Measurements from ENCODE around the gene OR6C68. TPM values are rescaled to one million over a fixed set of nuclear protein-coding genes. Genes with fewer than 3 reads are reported as not detected.
"Not testable (repeated sequence)": the region's sequence is repeated elsewhere in the genome, so short reads cannot be mapped to it uniquely, and the experiment has no call there.

Gene OR6C68
- total and polyA plus RNA-seq, 12 donors, result not detected

DNA sequence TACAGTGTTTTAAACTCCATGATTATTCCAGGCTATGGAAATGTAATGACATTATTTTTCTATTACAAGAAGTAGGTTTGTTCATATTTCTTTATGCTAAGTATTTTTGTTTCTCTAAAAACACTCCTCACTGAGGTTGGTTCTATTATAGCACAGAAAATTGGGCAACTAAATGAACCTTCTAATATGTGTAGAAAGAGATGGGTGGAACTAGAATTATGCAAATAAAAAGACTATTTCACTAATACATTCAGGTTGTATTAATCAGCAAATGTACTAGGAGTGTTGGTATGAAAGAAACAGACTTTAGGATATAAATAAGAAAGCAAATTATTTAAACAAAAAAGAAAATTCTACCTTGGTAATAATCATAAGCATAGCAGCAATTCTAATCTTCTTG lies 43.4 kb upstream of the OR6C68 start:
- no peak overlapping the region for H3K4me3 ChIP-seq
- H3K9me3 ChIP-seq (replicated peaks in 1 of 3), result no peaks in the 10 kb centered on the region
- H3K27ac ChIP-seq, result no peak overlapping the region
- intact Hi-C loops (cut with DNase I), result no loop called here
- H3K4me1 ChIP-seq (replicated peaks in 1 of 2), result no peaks in the 10 kb centered on the region
- DNase-seq, result no peak
- no peaks in the 10 kb centered on the region for H3K27me3 ChIP-seq
- H3K36me3 ChIP-seq (replicated peaks in 1 of 2), result no peaks in the 10 kb centered on the region
- no peak for TF ChIP-seq POLR2A (IDR thresholded peaks at IDR 0.05)
- TF ChIP-seq, protein P1, sequence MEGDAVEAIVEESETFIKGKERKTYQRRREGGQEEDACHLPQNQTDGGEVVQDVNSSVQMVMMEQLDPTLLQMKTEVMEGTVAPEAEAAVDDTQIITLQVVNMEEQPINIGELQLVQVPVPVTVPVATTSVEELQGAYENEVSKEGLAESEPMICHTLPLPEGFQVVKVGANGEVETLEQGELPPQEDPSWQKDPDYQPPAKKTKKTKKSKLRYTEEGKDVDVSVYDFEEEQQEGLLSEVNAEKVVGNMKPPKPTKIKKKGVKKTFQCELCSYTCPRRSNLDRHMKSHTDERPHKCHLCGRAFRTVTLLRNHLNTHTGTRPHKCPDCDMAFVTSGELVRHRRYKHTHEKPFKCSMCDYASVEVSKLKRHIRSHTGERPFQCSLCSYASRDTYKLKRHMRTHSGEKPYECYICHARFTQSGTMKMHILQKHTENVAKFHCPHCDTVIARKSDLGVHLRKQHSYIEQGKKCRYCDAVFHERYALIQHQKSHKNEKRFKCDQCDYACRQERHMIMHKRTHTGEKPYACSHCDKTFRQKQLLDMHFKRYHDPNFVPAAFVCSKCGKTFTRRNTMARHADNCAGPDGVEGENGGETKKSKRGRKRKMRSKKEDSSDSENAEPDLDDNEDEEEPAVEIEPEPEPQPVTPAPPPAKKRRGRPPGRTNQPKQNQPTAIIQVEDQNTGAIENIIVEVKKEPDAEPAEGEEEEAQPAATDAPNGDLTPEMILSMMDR (IDR thresholded peaks at IDR 0.05), result no peak

DNA sequence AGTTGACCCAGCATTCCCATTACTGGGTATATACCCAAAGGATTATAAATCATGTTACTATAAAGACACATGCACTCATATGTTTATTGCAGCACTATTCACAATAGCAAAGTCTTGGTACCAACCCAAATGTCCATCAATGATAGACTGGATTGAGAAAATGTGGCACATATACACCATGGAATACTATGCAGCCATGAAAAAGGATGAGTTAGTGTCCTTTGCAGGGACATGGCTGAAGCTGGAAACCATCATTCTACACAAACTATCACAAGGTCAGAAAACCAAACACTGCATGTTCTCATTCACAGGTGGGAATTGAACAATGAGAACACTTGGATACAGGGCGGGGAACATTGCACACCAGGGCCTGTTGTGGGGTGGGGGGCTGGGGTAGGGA lies 27.3 kb upstream of the OR6C68 start:
- DNase-seq; H3K27me3 ChIP-seq; H3K36me3 ChIP-seq (replicated peaks in 1 of 2); H3K4me3 ChIP-seq; intact Hi-C loops (cut with DNase I); H3K27ac ChIP-seq; H3K4me1 ChIP-seq (replicated peaks in 1 of 2); H3K9me3 ChIP-seq (replicated peaks in 1 of 3): not testable (repeated sequence)
- WGBS, 4 donors, result 94 to 97% (median 95%) methylated on average over 1 of the region's 1 CpG

DNA sequence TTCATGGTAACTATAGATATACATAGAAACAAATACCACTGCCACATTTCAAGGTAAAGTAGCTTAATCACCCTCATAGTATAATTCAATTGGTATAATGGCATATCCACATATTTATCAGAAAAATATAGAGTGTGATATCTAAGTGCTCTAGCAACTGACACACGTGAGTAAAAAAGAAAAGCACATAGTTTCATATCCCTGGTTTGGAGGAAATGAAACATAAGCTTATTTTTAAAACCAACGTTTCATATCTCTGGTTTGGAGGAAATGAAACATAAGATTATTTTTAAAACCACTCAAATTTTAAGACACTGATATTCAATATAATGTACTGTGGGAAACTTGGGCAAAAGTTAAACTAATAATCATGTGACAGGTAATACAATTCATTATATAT lies 24.3 kb upstream of the OR6C68 start:
- intact Hi-C loops (cut with DNase I), result no loop called here
- TF ChIP-seq, protein P1 (IDR thresholded peaks at IDR 0.05), result no peak
- TF ChIP-seq POLR2A (IDR thresholded peaks at IDR 0.05), result no peak
- H3K9me3 ChIP-seq (replicated peaks in 1 of 3), result no peaks in the 10 kb centered on the region
- 30 to 36% (median 32%) methylated on average over 2 of the region's 2 CpGs for WGBS, 4 donors
- no peak overlapping the region for H3K27ac ChIP-seq
- H3K4me3 ChIP-seq, result no peak overlapping the region
- DNase-seq, result no peak
- H3K4me1 ChIP-seq (replicated peaks in 1 of 2), result no peaks in the 10 kb centered on the region
- H3K27me3 ChIP-seq, result no peaks in the 10 kb centered on the region
- no peaks in the 10 kb centered on the region for H3K36me3 ChIP-seq (replicated peaks in 1 of 2)

DNA sequence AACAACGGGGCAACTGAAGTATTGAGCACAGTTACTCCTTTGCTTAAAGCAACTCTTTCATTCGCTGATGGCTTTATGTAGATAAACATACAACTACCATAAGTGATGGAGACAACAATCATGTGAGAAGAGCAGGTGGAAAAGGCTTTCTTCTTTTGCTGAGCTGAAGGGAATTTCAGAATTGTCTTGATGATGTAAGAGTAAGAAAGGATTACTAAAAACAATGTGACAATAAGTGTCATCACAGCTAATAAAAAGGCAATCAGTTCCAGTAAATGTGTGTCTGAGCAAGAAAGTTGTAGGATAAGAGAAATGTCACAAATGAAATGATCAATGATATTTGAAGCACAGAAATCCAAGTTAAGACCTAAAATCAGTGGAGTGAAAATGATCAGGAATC lies 22.9 kb upstream of the OR6C68 start:
- intact Hi-C loops (cut with DNase I), result no loop called here
- no peaks in the 10 kb centered on the region for H3K4me1 ChIP-seq (replicated peaks in 1 of 2)
- H3K4me3 ChIP-seq, result no peak overlapping the region
- WGBS, 4 donors, result 56 to 75% (median 68%) methylated on average over 2 of the region's 2 CpGs
- no peaks in the 10 kb centered on the region for H3K9me3 ChIP-seq (replicated peaks in 1 of 3)
- no peaks in the 10 kb centered on the region for H3K27me3 ChIP-seq
- TF ChIP-seq, protein P1 (IDR thresholded peaks at IDR 0.05), result no peak
- TF ChIP-seq POLR2A (IDR thresholded peaks at IDR 0.05), result no peak
- H3K27ac ChIP-seq, result no peak overlapping the region
- H3K36me3 ChIP-seq (replicated peaks in 1 of 2), result no peaks in the 10 kb centered on the region
- no peak for DNase-seq

DNA sequence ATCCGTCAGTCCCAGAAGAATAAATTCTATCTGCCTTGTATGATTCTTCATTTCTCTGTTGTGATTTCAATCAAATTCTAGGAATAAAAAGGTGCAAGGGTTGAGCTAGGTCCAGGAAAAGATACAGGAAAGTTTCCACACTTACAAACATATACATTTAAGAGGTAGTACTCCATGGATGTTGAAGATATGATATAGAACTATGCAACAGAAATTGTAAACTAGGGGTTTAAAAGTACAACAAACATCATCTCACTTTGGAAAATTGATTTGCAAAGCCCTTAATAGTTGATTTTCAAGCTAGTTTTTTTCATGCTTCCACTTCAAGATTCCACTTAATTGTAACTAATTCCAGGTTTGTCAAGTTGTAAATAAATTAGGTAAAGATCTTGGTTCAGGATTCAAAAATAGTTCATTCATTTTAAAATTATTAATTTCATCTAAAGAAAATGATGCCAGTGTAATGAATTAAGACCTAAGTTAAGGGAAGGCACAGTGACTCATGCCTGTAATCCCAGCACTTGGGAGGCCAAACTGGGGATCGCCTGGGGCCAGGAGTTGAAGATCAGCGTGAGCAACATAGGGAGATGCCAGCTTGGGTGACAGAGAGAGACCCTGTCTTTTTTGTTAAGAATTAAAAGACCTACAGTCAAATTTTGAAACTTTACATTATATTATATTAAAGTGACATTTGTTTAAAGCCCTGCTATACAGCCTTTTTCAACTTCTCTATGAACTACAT lies 21.9 kb upstream of the OR6C68 start, which contains the start of gene OR6C70:
Gene OR6C70, minus strand, starts transcription at position 51 of the 742 bp plus-strand sequence. Its CDS starts 0 bp downstream, at position 51.
- DNase-seq, result no peak
- intact Hi-C loops (cut with DNase I), result no loop called here
- no peaks in the 10 kb centered on the region for H3K36me3 ChIP-seq (replicated peaks in 1 of 2)
- H3K27me3 ChIP-seq, result no peaks in the 10 kb centered on the region
- no peak within 1 kb of the TSS for H3K27ac ChIP-seq
- H3K9me3 ChIP-seq (replicated peaks in 1 of 3), result no peaks in the 10 kb centered on the region
- TF ChIP-seq POLR2A (IDR thresholded peaks at IDR 0.05), result no peak
- no peaks in the 10 kb centered on the region for H3K4me1 ChIP-seq (replicated peaks in 1 of 2)
- H3K4me3 ChIP-seq, result no peak within 1 kb of the TSS
- 76 to 83% (median 80%) methylated on average over 3 of the region's 3 CpGs for WGBS, 4 donors
